EH (cell line): ENCODE data around the gene TNNT2.

Experiments
- DNase-seq: peaks from one replicate; pipeline ENCODE4 v3.0.0-alpha.2; 2015; ENCODE audit warnings: low read depth

TNNT2 gene

DNA sequence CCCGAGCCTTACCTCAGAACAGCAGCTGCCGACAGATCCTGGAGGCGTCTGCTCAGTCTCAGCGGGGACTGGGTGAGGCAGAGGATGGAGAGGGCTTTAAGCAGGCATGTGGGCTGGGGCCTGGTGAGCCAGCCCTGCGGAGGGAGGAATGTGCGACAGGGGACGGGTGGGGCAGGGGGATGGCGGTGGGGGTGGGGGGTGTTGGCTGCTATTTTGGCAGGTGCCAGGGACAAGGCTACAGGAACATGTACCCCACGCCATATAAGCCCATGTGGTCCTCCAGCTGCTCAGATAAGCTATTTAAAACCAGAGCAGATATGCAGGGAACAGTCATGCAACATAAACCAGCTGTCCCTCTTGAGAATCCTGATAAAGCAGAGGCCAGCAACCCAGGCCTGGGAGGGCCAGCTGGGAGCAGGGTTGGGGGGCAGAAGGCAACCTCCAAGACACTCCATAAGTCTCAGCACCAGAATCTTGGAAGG lies at the start of gene TNNT2:
Gene TNNT2 (minus strand): TSS at position 70 of the 482 bp plus-strand sequence. CDS start 4,426 bp downstream, outside the sequence.
- DNase-seq = no peak

DNA sequence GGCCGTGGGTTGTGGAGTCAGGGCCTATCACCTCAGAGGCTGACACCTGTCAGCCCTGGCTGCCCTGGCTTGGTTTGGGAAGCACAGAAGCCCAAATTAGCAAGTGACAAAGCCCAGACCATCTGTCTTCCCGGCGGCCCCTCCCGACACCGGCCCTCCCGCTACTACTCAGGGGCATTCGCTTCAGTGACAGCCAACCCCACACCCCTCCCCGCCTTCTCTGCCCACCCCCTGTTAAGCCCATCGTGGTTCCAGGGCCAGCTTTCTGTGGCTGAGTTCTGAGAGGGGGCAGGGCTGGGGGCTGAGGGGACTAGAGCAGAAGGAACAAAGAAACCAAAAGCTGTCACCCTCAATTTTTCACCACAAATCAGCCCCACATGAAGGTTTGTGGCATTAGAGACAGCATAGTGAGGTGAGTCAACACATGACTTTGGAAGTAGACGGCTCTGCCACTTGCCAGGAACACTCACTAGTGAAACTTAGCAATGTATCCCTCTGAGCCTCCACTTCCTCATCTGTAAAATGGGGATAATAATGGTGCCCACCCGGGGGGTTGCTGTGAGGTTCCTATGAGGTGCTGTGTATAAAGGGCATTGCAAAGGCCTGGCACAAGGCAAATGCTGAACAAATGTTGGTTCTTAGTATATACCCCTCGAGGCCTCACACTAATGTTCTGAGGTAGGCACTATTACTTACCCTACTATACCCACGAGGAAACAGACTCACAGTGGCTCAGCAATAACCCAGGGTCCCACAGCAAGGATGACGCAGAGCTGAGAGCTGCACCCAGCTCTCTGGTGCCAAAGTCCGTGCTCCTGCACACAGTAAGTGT lies 49.2 kb upstream of the TNNT2 start:
- DNase-seq = no peak

DNA sequence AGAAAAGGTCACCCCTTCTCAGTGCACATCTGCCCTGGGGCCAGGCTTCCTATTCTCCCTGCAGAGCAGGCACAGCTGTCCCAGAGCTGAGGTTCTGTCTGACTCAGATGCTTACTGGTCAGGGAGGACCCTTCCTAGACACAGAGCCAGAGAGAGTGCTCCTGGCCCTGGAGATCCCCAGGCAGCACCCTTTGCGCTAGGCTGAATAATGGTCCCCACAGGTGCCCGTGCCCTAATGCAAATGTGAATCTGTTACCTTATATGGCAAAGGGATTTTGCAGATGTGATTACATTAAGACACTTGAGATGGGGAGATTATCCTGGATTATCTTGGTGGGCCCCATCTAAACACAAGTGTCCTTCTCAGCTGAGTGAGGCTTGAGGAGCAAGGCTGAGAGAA lies 46.7 kb upstream of the TNNT2 start:
- no peak for DNase-seq

DNA sequence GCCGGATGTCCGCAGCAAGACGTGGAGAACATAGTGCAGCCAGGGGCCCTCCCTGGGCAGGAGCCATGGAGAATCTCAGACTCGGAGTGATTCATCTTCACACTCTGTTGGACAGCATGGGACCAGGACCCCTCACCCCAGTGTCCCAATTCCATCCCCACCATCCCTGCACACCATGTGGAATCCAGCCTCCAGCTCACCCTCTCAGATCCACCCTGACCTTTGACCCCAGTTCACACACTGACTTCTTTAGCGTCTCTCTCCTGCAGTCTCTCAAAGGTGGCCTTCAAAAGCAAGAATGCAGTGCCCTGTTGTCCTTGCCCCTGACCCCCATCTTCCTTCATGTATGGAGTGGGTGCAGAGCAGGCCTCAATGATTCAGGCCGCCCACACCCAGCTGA lies 46.2 kb upstream of the TNNT2 start:
- no peak for DNase-seq

DNA sequence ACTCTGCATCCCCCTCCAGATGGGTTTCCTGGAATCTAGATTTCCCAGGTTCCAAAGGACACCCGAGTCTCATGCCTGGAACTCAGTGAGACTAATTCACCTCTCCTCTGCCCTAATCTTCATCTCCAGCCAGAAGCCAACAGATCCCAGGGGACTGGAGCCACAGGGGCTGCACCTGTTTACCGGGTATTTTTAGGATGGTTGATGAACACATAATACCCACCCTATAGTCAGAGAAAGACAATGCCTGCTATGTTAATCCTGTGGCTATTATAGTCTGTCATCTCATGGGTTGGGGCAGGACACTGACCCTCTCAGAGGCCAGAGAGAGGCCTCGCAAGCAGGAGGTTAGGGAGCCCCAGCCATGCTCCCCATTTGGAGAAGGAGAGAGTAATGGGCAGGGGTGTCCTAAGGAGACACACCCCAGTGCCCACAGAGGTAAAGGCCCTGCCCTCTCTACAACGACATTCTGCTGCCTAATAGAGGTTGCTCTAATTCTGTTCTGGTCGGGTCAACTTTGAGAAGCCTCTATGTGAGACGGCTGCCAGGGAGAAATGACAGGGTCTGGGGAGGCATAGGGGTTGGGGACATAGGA lies 45.1 kb upstream of the TNNT2 start:
- DNase-seq = no peak

DNA sequence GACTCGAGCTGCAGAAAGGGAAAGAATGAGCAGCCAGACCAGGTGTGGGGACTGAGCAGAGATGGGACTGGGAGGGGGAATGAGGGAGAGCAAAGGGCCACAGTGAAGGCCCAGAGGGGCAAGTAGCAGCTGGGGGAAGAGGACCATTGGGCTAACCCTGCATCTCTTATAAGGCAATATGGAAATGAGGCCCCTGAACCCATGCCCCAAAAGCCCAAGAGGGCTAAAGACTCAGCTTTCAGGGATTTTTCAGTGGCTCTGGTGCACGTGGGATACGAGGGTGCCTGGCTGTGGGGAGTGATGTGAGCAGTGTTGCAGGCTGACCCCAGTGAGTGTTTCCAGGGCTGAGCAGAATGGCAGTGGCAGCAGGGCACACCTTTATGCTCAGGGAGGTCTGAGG lies 44.5 kb upstream of the TNNT2 start:
- DNase-seq = no peak

DNA sequence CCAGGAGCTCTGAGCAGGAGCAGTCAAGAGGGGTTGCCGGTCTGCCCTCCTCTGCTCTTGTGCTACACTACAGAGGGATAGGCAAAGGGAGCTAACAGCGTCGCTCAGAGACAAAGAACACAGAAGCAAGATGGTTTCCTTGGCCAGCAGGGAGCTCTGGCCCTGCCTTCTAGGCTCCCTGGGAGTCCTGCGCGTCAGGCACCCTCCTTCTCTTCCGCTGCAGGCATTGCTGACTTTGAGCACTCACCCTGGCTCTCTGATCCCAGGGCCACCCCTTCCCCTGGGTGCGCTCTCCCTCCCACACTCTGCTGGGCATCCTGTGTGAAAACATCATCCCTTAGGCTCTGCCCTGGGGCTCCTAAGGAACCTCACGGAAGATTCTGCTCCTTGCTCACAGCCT lies 43.6 kb upstream of the TNNT2 start:
- DNase-seq = no peak

DNA sequence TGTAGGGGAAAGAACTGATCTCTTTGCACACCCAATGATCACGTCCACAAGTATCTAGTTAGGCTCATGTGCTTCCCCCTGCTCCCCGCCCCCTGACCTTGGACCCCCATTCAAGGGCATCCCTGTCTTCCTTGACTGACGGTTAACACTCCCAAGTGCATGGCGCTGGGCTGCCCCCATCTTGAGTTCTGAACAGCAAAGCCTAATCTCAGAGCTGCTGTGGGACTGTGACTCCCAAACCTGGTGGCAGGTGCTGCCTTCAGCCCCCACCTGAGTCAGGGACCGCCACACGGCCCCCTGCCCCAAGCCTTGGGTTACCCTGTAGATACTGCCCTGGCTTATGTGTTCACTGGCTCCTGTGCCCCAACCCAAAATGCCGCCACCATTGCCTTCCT lies 43.1 kb upstream of the TNNT2 start:
- no peak for DNase-seq

DNA sequence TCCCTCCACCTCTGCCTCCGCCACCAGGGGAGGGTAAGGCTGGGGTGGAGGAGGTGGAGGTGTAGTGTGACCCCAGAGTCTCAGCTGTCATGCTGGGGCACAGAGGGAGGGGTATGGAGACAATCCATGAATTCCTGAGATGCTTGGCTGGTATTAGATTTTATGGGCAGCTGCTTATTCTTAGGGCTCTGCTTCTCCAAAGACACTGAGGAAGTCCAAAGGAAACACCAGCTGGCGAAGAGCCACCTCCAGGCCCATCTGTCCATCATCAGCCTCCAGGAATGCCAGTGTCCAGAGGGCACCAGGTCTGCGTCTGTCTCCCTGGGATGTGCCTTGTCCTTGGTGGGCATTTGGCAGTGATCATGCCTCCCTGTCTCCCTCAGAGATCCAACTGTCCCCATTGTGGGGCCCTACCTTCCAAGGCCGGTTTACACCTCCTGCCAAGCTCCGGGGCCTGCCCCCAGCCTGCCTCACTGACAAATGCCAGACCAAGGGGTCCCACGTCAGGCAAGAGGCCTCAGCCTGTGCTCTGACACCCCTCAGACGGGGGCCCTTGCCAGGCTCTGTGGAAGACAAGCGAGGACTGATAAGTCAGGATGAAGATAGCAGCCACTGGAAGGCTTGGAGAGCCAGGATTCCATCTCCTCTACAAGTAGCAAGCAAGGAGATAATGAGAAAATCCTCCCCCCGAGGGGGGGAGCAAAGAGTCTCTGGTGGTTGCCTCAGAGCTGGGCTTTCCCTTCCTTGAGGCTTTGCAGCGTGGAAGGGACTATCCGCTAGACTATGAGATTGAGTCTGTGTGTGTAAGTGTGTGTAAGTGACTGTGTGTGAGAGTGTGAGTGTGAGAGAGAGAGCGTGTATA lies 42.5 kb upstream of the TNNT2 start:
- peak; percentile 48 for DNase-seq

DNA sequence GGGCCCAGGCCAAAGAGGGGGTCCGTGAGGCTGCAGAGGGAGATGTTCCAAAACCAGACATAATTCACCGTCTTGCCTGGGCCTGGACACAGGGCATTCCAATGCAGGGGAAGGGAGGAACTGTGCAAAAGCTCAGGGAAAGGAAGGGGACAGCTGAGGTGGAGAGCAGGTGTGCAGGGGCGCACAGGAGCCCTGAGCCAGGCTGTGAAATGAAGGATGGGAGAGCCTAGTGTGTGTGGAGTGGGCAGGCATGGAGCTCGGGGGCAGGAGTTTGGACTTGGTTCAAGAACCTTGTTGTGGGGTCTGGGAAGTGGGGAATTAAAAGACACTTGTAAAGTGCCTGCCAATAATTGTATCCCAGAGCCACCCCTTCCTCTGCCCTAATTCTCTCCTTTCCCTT lies 41.8 kb upstream of the TNNT2 start:
- DNase-seq = no peak

DNA sequence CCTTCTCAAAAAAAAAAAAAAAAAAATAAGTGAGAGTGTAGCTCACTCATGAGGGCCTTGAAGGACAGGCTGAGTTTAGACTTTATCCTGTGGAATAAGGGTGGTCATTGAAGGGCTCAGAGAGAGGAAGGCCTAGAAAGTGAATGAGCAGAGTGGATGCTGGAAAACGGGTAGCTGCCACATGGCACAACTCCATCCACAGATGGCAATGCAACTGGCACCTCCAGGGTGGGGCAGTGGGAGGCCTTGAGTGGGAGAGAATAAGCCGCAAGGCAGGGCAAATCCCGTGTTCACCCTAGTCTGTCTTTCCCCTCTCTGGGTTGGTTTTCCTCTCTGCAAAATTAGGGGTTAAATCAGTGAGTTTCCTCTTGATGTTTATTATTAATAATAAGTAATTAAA lies 41.0 kb upstream of the TNNT2 start:
- no peak for DNase-seq

DNA sequence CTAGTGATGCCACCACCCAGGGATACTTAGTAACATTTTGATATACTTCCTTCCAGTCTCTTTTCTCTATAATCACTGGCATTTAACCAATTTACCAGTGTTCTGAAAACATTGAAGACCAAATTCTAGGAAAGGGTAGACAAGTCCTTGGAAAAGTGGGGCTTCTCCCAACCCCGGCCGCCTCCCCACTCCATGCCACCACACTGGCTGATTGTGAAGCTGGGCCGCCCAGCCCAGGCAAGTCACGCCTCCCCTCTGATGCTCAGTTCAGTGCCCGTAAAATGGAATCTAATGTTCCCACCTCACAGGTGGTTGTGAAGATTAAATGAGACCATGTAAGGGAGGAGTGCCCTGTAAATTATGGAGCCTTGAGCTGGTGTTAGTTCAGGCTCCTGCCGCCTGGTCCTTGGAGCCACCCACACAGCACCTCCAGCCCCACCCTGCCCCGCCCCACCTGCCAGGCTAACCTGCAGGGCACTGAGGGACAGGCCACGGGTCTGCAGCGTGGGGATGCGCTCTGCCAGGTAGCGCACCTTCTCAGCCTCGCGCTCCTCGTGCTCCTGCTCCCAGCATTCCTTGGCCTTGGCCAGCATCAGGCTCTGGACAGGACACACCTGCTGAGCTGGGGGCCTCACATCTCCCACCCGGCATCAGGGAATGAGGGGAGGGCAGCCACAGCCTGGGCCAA lies 36.7 kb upstream of the TNNT2 start:
- no peak for DNase-seq

DNA sequence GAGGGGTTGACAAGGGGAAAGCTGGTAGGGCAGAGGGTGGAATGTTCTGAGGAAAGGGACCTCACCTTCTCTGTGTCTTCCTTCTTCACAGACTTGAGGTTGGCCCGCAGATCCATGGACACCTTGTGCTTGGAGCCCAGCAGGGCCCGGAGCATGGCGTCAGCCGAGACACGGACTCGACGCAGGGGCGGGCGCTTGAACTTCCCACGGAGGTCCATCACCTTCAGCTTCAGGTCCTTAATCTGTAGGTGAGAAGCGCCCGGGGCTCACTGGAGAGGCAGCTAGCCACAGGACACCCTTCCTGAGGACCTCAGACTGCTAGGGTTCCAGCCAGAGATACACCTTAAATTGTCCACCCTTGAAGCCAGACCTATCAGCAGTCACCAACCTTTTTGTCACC lies 33.8 kb upstream of the TNNT2 start:
- no peak for DNase-seq

DNA sequence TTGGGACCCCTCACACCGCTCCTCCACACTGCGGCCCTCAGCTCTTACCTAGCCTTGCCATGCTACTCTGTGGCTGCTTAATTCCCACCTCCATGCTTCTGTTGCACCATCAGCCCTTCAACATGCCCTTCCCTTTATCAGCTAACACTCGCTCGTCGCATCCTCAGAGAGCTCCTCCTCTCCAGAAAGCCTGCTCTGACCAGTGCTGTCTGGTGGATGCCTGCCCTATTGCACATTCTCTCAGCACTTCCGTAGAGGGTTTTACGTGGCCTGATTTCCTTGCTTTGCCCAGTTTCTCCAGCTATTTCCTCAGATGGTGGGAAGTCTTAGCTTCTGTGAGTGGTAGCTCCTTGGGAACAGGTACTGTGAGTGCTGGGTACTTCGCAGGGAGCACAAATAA lies 32.0 kb upstream of the TNNT2 start:
- DNase-seq = peak; percentile 28

DNA sequence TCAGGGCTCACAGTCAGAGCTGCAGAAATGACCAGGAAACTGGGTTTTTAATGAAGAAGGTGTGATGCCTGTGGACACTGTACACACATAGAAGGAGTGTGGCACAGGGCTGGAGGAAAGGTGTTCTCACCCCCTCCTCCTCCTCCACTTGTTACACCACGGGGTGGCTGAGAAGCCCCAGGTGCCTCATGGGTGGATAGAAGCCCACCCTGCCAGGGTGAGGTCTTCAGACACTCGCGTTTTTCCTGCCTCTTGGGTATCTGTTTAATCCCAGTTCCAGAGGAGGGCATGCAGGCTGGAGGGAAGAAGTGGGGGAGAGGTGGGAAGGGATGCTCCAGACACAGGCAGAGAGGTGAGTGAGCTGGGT lies 31.3 kb upstream of the TNNT2 start:
- DNase-seq = no peak

DNA sequence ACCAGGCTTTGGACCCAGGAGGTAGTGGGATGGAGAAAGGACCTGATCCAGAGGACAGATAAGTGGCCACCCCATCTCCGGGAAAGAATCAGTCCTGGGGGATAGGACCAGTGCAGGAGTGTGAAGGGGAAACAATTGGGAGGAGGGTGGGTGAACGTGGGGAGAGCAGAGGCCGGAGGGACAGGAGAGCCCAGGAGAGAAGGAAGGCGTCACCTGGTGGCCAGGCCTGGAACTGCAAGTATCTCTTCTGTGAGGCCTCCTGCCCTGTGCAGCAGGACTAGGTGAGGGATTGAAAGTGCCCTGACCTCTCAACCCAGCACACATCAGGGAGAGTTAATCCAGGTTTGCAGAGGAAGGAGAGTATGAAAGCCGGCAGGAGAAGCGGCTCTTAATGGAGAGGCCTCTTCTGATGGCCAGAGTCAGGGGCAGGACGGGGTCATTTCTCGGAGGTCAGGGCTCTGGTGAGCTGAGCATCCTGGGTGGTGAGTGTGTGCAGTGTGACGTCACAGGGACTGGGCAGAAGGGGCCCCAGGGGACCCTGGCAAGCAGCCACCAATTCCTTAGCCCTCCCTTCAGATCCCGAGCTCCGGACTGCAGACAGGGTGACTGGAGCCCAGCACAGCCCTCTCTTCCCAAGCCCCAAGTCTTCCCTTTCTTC lies 30.8 kb upstream of the TNNT2 start:
- DNase-seq = peak; percentile 77

DNA sequence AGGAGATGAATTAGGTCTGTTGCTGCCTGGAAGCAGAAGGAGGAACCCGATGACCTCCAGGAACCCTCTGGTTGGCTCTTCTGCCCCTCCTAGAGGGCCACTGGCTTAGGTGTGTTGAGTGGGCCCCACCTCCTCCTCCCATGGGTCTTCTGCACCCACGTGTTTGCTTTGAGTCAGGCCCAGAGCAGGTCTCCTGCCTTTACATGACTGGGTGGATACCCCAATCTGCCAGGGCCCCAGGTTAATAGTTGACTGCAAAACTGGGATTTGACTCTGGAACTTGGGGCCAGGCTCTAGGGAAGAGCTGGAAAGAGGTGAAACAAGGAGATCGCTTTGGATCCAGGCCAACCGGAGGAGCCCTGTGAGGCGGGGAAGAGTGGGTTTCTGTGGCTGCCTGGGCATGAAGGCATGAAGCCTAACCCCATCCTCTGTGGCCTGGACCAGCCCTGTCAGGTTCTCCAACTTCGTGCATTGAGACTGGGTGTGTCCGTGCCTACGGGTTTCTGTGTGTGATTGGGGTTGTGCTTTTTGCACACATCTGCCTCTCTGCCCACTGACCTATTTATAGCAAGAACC lies 29.4 kb upstream of the TNNT2 start:
- no peak for DNase-seq

DNA sequence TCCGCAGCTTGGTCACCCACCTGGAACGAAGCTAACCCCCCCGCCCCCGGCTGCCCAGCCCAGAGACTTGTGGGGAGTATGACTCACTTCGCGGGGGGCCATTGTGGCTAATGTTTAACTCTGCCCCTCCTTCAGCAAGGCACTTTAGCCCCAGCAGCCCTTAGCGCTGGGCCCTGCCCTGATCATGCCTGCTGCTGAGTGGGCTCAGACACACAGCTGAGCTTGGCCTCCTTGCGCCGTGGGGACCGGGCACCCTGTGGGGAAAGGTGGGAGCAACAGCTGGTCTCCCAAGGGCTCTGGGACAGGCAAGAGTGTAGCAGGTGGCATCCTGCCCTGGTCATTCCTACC lies 28.0 kb upstream of the TNNT2 start:
- DNase-seq = no peak

DNA sequence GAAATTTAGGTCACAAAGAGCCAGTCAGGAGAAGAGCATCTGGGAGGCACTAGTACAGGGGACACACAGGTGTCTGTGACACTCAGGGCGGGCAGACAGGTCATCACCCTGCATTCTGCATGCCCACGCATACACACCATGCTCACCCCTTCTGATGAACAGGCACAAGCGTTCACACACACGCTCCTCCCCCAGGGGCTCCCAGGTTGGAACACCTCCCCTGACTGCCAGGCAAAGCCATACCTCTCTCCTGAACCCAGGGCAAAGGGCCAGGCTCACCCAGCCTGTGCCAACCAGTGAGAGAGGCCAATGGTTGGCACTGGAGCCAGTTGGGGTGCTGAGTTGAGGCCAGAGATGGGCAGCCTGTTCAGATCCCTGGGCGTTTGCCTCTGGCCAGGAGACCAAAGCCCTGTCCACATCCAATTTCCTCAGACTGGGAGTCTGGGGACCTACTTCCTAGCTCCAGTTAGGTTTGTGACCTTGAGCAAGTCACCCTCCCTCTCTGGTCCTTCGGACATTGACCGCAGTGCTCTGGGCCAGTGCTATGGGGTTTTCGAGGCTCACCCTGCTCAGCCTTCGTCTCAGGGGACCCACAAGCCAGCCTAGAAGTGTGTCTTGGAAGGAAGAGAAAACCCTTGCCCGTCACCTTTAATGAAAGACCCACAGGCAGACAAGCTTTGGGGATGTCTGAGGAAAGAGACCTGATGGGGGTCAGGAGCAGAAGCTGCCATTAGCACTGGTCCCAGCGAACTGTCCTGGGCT lies 27.4 kb upstream of the TNNT2 start:
- no peak for DNase-seq

DNA sequence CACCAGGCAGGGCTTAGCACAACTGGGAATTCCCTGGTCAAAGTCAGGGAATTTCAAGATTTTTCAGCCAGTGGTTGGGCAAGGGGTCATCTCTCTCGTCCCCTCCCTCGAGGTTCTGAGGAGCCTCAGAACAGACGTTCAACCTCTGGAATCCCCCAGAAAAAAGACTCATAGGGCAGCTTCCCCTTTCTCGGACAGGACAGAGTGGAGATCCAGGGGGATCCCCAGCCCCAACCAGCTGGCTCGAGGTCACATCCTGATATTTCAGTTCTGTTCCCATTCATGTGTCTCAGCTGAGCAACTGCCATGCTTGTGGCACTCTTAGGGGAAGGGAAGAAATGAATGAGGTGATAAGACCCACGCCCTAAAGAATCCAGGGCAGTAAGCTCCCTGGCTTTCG lies 26.6 kb upstream of the TNNT2 start:
- no peak for DNase-seq

DNA sequence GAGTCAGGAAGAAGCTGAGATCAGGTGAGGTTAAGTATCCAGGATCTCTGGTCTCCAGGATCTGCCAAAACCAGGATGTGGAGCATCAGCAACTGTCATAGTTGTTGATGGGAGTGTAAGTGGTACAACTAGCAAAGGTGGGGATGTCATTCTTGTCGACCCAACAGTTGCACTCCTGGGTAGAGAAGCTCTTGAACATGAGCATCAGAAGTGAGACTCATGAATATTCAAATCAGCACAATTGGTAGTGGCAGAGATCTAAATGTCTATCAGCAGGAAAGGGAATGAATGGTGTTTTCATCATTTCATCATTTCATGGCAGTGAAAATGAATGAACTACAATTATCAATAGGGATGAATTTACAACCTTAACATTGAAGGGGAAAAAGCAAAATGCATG lies 25.9 kb upstream of the TNNT2 start:
- DNase-seq = no peak
